KOPT-K1 (cell line): ENCODE data around the gene BMPR1B.
"Not testable (repeated sequence)": the region's sequence is repeated elsewhere in the genome, so short reads cannot be mapped to it uniquely, and the experiment has no call there.

Source experiments
- H3K27ac ChIP-seq: fragments of 200-600 bp; sonication (generic); 2 replicates; pipeline ENCODE4 v1.5.1; 2016; ENCODE audit warnings: antibody characterized with exemption, mild to moderate bottlenecking, low read depth, low read length; ENCODE audit not compliant: poor library complexity, severe bottlenecking
- H3K36me3 ChIP-seq: fragments of 200-600 bp; sonication (generic); 2 replicates; pipeline ENCODE4 v1.5.1; 2017; ENCODE audit warnings: antibody characterized with exemption, mild to moderate bottlenecking, low read length, moderate library complexity; ENCODE audit not compliant: insufficient read depth
- H3K9me3 ChIP-seq: fragments of 200-600 bp; sonication (generic); 2 replicates; pipeline ENCODE4 v1.5.1; 2017; ENCODE audit warnings: antibody characterized with exemption, low read length, mild to moderate bottlenecking; ENCODE audit not compliant: insufficient read depth, poor library complexity, severe bottlenecking

The BMPR1B gene

DNA sequence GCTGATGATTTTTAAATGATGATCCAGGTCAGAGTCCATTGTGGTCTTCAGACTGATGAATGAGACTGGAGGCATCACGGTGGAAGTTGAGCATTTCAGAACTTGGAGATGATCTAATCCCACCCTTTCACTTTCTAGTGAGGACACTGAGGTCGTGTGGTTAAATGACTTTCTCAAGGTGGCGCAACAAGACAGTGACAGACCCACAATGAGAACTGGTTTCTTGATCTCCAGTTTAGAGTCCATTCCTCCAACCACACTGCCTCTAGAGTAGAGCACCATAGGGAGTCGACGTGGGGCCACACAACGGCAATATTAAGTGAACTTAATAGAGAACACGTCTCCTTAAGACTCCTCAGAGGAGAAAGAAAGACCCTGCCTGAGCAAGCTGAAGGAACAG is 410.1 kb downstream of the BMPR1B start:
- no peaks in the 10 kb centered on the region for H3K9me3 ChIP-seq
- H3K36me3 ChIP-seq, result no peaks in the 10 kb centered on the region
- no peak overlapping the region for H3K27ac ChIP-seq

DNA sequence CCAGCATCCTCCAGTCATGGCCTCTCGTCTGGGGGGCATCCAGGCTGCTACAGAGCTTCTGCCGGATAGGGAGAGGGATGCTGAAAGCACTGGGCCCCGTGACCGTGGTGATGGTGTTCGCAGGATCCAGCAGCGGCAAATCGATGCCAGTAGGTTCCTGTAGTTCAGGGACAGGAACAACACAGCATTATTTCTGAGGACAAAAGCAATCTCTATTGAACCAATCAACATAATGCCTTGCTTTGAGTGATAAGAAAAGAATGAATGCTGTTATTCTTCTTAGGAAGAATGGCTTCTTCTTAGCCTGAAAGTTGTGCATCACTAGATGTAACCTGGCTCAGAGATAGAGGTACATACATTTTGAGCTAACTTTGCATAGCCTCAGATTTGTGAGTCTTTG is 412.4 kb downstream of the BMPR1B start:
- no peaks in the 10 kb centered on the region for H3K9me3 ChIP-seq
- no peaks in the 10 kb centered on the region for H3K36me3 ChIP-seq
- H3K27ac ChIP-seq, result no peak overlapping the region

DNA sequence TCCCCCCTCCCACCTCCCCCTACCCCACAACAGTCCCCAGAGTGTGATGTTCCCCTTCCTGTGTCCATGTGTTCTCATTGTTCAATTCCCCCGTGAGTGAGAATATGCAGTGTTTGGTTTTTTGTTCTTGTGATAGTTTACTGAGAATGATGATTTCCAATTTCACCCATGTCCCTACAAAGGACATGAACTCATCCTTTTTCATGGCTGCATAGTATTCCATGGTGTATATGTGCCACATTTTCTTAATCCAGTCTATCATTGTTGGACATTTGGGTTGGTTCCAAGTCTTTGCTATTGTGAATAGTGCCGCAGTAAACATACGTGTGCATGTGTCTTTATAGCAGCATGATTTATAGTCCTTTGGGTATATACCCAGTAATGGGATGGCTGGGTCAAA is 413.6 kb downstream of the BMPR1B start:
- not testable (repeated sequence) for H3K36me3 ChIP-seq, H3K9me3 ChIP-seq, H3K27ac ChIP-seq

DNA sequence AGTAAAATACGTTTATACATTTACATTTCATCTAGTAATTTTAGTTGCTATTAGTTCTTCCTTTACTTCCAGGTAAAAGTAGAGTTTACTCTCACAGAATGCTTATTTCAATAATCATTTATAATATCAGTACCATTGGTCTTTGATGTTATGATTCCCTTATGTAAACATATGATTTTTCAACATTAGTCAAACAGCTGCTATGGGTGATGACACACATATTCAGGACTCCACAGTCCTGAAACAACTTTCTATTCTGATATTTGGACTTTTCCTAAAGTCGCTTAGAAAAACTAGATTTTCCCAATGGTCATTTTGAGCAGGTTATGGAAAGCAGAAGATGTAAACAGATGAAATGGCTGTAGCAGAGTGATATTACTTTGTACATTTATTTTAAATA is 421.2 kb downstream of the BMPR1B start:
- Histone ChIP-seq H3K36me3 (no peaks in the 10 kb centered on the region), H3K27ac (no peak overlapping the region), H3K9me3 (no peaks in the 10 kb centered on the region)

DNA sequence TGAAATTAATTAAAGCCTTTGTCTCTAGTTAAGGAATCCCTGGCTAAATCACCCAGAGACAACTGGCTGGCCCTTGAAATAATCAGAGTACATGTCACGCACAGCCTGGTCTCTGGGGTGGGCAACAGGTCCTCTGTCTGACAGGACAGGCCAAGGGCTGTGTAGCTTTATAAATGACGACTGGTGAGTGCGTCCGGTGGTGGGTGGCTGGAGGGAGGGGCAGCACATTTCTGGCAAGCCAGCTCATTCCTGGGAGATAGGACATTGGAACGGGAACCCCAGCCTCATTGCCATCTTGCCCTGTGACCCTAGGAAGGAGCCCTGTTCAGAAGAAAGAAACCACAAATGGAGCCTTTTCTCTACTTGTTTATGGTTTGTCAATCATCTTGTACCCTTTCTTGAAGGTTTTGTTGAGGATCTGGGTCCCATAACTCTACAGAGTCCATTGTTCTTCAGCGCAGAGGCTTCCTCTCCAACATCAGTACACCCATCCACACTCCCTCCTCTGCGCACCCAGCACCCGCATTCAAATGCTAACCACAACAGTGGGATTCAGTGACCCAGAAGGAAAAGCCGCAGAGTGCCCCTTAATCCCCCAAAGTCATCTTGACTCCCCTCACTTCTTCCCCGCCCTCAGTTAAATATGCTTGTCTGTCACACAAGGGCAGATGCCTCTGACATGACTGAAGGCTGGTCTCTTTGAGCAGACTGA is 422.9 kb downstream of the BMPR1B start:
- no peaks in the 10 kb centered on the region for H3K9me3 ChIP-seq
- H3K36me3 ChIP-seq, result no peaks in the 10 kb centered on the region
- no peak overlapping the region for H3K27ac ChIP-seq

DNA sequence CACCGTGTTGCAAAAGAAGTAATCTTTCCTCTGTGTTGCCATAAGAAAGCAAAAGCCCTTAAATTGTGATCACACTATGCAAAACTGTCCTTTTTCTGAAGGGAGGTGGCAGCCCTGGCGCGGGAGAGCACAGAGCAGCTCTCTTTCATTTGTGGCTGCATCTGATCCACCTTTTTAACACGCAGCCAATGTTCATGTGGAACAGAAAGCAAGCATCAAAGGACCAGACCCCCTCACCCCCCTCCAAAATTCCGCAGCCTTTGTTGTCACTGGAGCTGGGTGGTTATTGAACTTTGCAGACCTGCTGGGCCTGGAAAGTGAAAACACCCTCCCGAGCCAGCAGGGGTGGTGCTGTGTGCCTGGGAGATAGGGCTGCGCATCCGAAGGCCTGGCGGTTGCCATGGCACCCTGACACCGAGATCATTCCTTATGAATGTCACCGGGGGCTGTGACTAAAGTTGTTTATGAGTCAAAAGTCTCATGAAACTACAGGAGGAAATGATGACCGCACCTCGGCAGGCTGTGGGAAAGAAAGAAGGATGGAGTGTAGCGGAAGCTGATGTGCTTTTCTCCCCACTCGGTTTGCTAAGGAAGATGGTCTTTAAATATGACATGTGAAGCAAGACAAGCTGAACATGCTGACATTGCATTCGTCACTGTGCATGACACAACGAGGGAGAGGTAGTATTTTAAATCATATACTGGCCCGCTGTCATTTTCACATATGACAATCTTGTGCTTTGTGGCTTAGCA is 423.7 kb downstream of the BMPR1B start:
- Histone ChIP-seq H3K27ac (no peak overlapping the region), H3K36me3 (no peaks in the 10 kb centered on the region), H3K9me3 (no peaks in the 10 kb centered on the region)

DNA sequence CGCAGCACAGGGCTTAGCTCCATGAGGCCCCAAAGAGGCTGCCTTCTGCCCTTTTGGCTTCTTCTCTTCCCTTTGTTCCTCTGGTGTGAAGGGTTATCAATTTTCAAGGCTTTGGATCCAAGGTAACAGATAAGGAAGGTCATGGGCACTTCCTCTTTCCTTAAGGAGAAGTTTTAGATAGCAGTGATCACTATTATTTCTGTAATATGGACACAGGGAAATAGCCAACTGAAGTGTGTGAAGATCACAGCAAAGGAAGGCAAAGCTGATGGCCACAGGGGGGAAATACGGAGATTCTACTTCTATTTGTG is 424.2 kb downstream of the BMPR1B start:
- no peaks in the 10 kb centered on the region for H3K9me3 ChIP-seq
- no peak overlapping the region for H3K27ac ChIP-seq
- H3K36me3 ChIP-seq, result no peaks in the 10 kb centered on the region

DNA sequence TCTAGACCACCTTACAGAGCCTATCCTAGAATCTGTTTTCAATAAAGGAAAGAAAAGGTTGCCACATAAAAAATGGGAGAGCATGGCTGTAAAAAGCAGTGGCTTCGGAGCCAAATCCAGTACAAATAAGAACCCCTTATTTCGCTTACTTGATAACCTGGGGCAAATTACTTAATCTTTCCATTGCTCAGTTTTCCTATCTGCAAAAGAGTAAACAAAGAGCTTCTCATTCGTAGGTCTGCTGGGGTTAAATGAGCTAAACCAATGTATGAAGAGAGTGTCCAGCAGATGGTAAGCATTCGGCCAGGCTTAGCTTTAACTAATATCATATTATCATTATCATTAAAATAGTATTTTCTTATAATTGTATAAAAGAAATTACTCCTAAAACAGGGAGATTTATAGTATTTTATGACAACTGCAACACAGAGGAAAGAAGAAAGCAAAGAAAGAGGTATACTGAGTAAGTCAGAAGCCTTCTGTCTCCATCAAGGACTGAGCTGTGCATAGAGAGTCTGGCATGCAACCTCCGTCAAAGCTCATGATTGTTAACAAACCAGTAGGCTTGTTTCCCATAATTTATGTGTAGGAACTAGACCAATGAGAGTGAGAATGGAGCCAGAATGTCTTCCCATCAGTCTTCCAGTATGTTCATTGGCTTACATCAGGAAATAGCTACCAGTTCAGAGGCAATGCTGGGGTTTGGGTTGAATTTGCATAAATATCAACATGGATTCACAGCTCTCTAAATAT is 426.1 kb downstream of the BMPR1B start:
- H3K36me3 ChIP-seq, result no peaks in the 10 kb centered on the region
- no peak overlapping the region for H3K27ac ChIP-seq

DNA sequence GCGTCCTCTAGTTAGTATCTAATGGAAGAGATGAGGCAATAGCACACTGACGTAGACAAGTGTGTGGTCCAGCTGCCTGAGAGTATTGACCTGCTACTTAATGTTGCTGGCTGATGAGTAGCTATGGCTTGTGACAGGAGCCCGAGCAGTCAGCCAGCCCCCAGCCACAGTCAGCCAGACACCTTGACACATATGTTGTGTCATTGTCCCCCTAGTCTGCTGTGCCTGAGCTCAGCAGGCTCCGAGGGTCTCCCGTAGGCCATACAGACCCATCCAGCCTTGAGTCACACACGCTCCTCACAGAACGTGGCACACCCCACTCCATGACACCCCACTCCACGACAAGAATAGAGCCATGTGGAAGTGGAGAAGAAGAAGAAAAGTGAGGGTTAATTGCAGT is 428.9 kb downstream of the BMPR1B start:
- Histone ChIP-seq H3K27ac (no peak overlapping the region), H3K36me3 (no peaks in the 10 kb centered on the region), H3K9me3 (no peaks in the 10 kb centered on the region)

More for the DNA sequence above, 426.1 kb downstream of the BMPR1B start:
- no peaks in the 10 kb centered on the region for H3K9me3 ChIP-seq

DNA sequence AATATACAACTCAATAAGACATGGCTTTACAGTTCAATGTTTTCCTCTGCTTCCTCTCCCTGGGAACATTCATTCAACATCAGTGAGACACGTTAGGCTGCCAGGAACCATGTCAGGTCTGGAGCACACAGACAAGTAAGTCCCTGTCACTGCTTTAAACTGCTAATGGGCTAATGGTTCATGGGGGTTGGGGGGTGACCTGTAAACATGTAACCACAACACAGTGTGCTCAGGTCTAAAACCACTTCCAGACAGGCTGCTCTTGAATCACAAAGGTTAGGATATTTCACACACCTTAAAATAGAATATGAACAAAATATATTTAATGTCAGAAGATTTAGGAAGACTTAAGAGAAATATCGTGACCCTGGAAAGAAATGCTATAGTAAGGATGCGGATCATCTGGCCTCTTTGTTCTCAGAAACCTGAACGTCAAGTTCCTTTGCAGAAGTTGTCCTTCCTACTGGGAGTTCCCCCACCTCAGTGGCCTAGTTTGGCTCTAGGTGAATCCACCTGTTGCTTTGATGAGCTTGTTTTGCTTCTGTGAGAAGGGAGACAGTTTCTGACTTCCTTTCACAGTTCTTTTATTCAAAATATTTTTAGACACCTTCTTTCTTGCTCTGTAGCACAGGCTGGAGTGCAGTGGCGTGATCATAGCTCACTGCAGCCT is 431.1 kb downstream of the BMPR1B start:
- H3K36me3 ChIP-seq, result no peaks in the 10 kb centered on the region
- no peaks in the 10 kb centered on the region for H3K9me3 ChIP-seq
- no peak overlapping the region for H3K27ac ChIP-seq

DNA sequence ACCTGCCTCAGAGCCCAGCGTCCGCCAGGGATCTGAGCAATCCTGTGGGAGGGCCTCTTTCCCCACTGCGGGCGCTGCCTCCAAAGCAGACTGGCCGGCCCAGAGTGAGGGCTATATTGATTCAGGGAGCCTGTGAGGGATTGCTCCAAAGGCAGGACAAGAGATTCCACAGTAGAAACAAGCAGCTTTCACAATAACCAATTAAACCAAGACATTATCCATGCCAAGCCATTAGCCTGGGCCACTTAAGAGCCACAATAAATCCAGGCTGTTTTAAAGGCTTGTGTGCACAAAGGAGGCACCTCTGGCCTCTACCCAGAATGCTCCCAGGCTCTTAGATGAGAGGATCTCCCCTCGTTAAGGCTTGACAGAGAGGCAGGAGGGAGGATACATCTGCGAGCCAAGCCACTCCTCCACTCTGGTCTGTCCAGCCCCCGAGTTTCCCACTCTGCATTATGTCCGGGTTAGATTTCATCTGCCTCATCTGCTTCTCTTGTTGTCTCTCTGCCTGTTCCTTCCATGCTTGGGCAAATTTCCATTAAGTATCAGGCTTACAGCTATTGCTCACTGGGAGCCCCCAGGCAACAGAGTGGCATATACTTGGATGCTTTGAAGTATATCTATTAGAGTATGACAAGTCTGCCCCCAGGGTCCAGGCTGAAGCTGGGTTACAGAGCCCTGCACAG is 433.1 kb downstream of the BMPR1B start:
- Histone ChIP-seq H3K9me3 (no peaks in the 10 kb centered on the region), H3K36me3 (no peaks in the 10 kb centered on the region), H3K27ac (no peak overlapping the region)

DNA sequence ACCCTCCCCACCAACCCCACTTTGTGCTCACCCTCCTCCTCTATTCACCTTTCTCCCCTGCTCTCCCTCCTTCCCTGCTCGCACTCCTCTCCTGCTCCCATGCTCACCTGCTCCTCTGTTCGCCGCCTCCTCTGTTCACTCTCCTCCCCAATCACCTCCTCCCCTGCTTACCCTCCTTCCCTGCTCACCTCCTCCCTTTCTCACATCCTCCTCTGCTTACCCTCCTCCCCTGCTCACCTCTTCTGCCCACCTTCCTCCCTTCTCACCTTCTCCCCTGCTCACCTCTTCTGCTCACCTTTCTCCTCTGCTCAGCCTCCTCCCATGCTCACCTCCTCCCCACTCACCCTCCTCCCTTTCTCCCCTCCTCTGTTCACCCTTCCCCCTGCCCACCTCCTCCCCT is 433.8 kb downstream of the BMPR1B start:
- Histone ChIP-seq H3K9me3 (no peaks in the 10 kb centered on the region), H3K27ac (no peak overlapping the region), H3K36me3 (no peaks in the 10 kb centered on the region)

DNA sequence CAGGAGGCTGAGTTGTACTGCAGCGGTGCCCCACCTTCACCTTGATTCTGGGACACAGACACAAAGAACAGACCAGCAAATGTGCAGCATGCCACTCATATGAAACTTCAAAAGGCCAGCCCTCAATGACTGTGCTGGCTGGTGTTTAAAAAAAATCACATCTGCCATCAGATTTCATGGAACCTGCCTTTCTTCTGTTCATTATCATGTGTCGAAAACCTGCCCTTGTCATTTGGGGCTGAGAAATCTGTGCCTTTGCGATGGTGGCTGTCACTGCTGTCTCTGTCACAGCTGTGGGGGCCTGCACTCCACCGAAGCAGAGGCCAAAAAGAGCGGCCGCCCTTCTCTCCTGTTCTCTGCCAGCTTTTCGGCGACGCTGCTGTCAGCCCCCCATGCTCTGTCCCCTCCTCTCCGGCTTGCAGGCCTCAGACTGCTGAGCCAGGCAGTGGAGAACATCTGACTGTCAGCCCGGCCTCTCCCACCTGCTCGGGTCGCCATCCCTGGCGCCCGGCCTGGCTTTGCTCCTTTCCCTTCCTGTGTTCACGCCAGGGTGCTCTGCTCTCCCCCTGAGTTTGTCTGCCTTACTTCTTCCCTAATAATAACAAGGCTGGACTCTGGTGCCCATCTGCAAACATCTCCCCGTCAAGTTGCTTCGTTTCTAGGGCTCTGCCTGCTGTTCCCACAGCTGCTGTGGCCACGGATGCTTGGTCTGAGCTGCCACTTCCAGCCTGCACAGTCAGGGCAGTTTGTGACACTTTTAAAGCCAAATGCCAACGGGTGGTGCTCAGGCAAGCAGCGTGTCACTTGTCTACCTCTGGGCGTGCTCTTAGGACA is 435.9 kb downstream of the BMPR1B start:
- H3K36me3 ChIP-seq, result no peaks in the 10 kb centered on the region
- no peaks in the 10 kb centered on the region for H3K9me3 ChIP-seq
- no peak overlapping the region for H3K27ac ChIP-seq

DNA sequence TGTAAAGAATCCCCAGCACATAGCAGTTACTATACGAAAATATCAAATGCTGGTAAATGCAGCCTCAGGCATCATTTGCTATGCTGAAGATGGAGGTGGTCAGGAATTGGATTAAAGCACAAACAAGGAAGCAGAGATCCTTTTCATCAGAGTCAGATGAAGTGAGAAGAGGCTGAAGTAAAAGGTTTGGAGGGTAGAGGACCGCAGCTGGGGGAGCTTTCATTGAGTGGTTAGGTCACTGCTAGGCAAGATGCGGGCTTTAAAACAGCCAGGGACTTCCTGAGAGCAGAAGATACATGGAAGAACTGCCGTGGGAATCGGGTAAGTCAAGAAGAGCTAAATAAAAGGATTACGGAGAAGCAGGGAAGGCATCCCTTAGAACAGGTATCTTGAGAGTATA is 439.6 kb downstream of the BMPR1B start:
- Histone ChIP-seq H3K36me3 (no peaks in the 10 kb centered on the region), H3K9me3 (no peaks in the 10 kb centered on the region), H3K27ac (no peak overlapping the region)
